GM19025 (cell line): Measurements from ENCODE around the gene ADAR.

ENCODE experiments used
- ATAC-seq: cut with Tn5 transposase; IDR thresholded peaks from one replicate; pipeline ENCODE4 v1.9.1; 2021; ENCODE audit warnings: mild to moderate bottlenecking, low read depth, moderate library complexity; ENCODE audit not compliant: unreplicated experiment

Gene ADAR

GRCh38 chr1:154586231-154586630 lies 21.8 kb downstream of the ADAR start:
- ATAC-seq: no peak

GRCh38 chr1:154584267-154584994 lies 23.6 kb downstream of the ADAR start:
- no peak for ATAC-seq

DNA sequence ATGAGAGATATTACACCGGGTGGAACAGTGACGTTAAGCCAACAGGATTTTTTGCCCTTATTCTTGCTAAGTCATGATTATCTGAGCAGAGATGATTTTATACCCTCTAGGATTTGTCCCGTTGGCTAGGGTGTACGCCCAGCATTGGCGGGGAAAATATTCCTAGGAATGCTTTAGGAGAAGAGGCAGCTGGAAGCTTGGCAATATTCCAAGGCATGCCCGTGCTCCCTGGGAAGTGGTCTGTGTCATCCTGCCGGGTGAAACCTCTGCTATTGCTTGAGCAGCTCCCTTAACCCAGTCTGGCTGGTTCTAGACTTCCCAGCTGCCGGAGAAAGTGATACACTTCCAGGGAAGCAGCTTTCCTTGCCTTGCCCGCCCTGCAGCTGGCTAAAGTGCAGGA lies 24.2 kb downstream of the ADAR start:
- no peak for ATAC-seq

DNA sequence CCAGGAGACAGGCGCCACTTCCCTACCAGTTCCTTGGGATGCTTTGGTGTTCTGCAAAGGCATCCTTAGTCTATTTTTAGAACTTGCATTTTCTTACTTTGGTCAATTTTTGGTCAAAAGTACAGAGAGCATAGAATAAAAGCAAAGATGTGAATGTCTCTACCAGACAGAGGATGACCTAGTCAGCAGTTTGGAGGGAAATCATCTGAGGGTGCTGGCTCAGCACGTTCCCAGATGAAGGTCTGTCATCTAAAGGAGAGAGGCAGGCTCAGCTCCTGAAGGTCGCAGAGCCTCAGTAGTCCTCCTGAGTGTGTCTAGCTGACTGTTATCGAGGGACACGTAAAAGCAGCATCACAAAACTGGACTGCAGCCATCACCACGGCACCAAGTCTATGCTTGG lies 25.1 kb downstream of the ADAR start:
- no peak for ATAC-seq

DNA sequence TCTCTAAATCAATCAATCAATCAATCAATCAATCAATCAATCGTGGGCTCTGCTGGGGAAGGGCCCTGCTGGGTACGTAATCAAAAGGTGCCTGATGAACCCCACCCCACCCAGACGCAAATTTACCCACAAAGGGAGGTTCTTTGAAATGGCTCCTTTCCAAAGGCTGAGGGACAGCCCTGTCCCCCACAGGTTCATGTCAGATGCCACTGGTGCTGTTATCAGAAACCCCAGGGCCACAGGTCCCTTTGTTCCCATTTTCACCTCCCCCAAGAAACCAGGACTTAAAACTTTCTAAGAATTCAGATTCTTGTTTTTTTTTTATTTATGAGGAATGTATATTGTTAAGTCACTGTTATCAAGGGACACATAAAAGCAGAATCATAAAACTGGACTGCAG lies 26.2 kb downstream of the ADAR start:
- no peak for ATAC-seq

GRCh38 chr1:154579374-154579773 lies 28.6 kb downstream of the ADAR start:
- ATAC-seq: no peak

DNA sequence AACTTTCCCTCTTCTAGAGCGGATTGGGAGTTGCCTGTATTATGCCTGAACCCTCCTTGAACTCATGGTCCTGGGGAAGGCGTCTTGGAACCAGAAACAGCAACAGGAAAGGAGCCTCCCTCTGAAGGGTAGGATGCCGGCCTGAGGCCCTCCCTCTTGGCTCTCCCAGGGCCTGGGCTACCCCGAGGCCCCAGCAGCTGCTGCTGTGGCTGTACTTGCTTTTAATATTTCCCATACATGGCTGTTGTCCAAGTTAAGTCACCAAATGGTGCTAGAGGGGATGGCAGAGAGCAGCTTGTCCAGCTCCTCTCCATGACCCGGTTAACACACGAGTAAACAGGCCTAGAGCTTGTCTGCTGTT lies 29.9 kb downstream of the ADAR start:
- no peak for ATAC-seq

GRCh38 chr1:154577346-154578057 lies 30.5 kb downstream of the ADAR start:
- no peak for ATAC-seq

DNA sequence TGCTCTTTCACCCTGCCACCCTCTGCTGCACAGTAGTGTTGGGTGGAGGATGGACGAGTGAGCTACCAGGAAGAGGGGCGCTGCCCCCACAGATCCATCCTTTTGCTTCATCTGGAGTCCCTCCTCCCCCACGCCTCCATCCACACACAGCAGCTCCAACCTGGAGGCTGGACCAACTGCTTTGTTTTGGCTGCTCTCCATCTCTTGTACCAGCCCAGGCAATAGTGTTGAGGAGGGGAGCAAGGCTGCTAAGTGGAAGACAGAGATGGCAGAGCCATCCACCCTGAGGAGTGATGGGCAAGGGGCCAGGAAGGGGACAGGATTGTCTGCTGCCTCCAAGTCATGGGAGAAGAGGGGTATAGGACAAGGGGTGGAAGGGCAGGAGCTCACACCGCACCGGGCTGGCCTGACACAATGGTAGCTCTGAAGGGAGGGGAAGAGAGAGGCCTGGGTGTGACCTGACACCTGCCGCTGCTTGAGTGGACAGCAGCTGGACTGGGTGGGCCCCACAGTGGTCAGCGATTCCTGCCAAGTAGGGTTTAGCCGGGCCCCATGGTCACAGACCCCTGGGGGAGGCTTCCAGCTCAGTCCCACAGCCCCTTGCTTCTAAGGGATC lies 31.9 kb downstream of the ADAR start:
- no peak for ATAC-seq

DNA sequence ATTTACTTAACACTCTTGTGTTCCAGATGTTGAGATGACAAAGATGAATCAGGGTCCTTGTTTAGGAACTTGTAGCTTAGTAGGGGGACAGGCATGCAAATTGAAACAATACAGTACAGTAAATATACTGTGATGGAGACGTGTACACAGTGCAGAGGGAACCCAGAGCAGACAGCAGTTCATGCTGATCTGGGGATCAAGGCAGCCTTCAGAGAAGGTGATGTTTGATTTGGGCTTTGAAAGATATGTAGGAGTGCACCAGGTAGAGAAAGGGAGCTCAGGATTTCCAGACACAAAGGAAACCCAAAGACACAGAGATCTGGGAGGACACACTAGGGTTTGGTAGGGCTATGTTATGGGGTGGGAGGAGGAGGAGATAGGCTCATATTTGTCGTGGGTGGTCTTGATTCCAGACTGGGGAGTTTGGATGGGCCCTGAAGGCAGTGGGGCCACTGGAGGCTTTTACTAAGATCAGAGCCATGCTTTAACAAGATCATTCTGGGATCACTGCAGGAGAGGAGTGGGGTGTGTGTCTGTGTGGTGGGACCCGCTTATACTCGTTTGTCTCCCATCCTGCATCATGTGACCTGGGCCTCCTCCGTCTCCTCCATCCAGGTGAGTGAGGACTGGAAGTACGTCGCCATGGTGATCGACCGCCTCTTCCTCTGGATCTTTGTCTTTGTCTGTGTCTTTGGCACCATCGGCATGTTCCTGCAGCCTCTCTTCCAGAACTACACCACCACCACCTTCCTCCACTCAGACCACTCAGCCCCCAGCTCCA lies 32.6 kb downstream of the ADAR start:
- ATAC-seq: no peak

- ATAC-seq: no peak
These were observed 33.3 kb downstream of the ADAR start for GRCh38 chr1:154574716-154575115.

DNA sequence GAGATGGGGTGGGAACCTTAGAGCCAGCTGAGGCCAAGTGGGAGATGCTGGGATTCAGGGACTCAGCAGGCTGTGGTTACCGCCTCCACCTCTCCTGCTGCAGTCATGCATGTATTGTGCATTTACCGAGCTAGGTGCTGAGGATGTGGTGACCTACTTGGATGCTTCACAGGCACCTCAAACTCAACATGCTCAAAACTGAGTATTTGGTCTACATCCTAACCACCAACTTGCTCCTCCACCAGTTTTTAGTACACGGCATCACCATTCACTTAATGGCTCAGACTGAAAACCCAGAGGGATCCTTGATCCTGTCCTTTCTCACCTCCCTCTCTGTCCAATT lies 34.8 kb downstream of the ADAR start:
- no peak for ATAC-seq

DNA sequence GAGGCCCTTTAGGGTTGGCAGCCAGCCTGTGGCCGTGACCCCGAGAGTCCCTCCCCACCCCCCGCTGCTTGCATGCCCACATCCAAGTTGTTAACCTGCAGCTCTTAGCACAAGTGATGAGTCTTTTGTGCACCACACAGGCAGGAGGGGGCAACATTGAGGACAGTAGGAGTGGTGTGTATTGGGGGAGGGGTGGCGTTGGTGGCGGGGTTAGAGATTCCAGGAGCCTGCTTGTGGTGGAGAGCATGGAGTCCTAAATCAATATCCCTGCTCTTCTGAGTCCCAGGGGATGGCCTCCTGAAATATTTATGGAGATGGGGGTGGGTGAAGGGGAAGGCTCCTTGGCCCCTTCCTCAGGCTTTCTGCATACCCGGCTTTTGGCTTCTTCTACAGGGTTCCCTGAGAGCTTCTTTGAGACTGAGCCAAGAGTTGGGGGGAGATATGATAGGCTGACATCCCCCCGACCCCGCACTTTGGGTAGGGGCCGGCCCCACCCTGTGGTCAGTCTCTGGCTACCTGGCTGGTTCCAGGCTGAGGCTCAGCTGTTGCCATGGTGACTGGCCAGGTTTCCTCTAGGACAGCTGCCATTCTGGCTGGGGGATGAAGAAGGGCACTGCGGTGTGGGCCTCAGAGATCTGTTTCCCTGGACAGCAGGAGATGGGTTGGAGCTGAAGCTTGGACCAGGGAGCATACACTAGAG lies 35.4 kb downstream of the ADAR start:
- ATAC-seq: no peak

DNA sequence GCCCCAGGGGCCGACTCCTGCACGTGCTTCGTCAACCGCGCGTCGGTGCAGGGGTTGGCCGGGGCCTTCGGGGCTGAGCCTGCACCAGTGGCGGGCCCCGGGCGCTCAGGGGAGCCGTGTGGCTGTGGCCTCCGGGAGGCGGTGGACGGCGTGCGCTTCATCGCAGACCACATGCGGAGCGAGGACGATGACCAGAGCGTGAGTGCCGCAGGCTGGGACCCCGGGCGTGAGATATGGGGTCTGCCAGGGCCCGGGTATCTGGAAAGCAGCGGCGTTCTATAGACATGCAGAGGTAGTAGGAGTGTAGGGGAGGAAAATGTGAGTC lies 36.1 kb downstream of the ADAR start:
- no peak for ATAC-seq

DNA sequence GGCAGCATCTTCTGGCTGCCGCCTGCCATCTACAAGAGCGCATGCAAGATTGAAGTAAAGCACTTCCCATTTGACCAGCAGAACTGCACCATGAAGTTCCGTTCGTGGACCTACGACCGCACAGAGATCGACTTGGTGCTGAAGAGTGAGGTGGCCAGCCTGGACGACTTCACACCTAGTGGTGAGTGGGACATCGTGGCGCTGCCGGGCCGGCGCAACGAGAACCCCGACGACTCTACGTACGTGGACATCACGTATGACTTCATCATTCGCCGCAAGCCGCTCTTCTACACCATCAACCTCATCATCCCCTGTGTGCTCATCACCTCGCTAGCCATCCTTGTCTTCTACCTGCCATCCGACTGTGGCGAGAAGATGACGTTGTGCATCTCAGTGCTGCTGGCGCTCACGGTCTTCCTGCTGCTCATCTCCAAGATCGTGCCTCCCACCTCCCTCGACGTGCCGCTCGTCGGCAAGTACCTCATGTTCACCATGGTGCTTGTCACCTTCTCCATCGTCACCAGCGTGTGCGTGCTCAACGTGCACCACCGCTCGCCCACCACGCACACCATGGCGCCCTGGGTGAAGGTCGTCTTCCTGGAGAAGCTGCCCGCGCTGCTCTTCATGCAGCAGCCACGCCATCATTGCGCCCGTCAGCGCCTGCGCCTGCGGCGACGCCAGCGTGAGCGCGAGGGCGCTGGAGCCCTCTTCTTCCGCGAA lies 36.6 kb downstream of the ADAR start:
- no peak for ATAC-seq

DNA sequence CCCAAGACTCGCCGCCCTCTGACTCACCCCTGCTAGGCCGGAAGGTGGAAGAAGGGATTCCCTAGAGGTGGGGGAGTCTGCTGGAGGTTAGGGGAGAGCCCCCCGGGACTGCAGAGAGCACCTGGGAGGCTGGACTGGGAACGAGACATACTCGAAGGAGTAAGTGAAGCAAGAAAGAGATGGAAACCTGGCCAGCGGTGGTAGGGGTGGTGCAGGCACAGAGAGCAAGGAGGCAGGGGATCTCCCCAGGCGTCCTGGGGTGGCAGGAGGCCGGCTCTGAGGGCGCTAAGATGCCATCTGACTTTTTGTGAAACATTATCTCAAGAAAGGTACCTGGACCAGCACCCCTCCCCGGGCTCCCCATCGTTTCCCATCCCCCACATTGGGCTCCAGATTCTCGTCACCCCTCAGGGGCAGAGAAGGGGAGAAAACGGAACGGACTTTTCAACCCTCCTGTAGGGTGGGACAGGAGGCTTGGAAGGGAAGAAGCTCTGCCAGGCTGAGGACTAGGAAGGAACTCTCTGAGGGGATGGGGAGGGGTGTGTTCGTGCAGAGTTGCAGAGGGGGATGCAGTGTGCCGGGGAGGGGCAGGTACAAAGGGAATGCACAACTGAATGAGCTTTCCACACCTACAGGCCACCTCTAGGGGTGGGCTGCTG lies 39.7 kb downstream of the ADAR start:
- ATAC-seq: no peak

- no peak for ATAC-seq
These were observed 40.4 kb downstream of the ADAR start, which contains the start of gene CHRNB2 for GRCh38 chr1:154567386-154568156. Gene CHRNB2, plus strand, starts transcription at chr1:154567778. Its CDS starts 267 bp downstream, at chr1:154568045.

- no peak for ATAC-seq
These were observed 42.1 kb downstream of the ADAR start for GRCh38 chr1:154565876-154566275.
